Mesothelial cell of epicardium (in vitro differentiated cells): ENCODE results near the gene B4GALT4. TPM values are rescaled to one million over a fixed set of nuclear protein-coding genes. Genes with fewer than 3 reads are reported as not detected.

Source experiments
- DNase-seq, 2 experiments: peaks; one replicate each; pipeline ENCODE4 v3.0.0; 2021; ENCODE audit warnings: low spot score in 2 of 2; ENCODE audit not compliant: unreplicated experiment in 2 of 2
- H3K27ac Mint-ChIP-seq: 2 replicates; pipeline ENCODE4 v1.8.0; 2021; ENCODE audit warnings: mixed read lengths
- H3K27me3 Mint-ChIP-seq: 2 replicates; pipeline ENCODE4 v1.8.0; 2021; ENCODE audit warnings: low read depth, mixed read lengths
- H3K36me3 Mint-ChIP-seq: 2 replicates; pipeline ENCODE4 v1.8.0; 2021; ENCODE audit warnings: mixed read lengths
- H3K4me1 Mint-ChIP-seq: 2 replicates; pipeline ENCODE4 v1.8.0; 2021; ENCODE audit warnings: mixed read lengths
- H3K4me3 Mint-ChIP-seq: 2 replicates; pipeline ENCODE4 v1.8.0; 2021; ENCODE audit warnings: mild to moderate bottlenecking, moderate library complexity, mixed read lengths
- H3K9me3 Mint-ChIP-seq: 2 replicates; pipeline ENCODE4 v1.8.0; 2021; ENCODE audit warnings: mixed read lengths
- CTCF ChIP-seq: fragments of 200-600 bp; sonication (generic); IDR thresholded peaks from one replicate; pipeline ENCODE4 v1.5.0; 2021; ENCODE audit warnings: antibody characterized with exemption; ENCODE audit not compliant: unreplicated experiment
- total RNA-seq: library from RNA; stranded (reverse); gene quantifications from 3 replicates; pipeline ENCODE4 v1.2.1, GENCODE V29; 2021

The B4GALT4 gene
- total RNA-seq, 1 donor from 2014 or later: 23.1 TPM

DNA sequence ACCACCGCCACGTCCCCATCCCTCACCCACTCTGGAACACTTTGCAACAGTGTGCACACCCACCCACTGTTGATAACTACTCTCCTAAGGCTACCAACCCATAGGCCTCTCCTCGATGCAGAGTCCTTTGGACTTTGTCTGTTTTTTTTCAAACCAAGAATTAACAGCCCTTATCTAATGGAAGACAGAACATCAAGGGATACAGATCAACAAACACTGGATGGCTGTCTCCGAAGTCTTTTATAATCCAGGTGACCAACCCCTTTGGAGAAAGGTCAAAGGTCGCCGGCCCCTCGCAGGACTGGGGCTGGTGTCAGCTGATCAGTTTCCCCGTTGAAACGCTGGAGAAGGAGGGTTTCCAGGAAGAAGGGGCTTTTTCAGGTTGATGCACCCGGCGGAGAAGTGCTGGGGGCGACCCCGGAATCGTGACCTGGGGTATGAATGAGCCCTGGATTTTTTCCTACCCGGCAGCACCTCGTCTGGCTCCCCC, 532 bp downstream of the B4GALT4 start:
- Mint-ChIP-seq H3K36me3 (peaks cover 13% of the 10 kb centered on the region), H3K4me1 (peaks cover 18% of the 10 kb centered on the region), H3K9me3 (no peaks in the 10 kb centered on the region), H3K4me3 (peak overlapping the region; percentile 72), H3K27me3 (no peaks in the 10 kb centered on the region), H3K27ac (peak overlapping the region; percentile 87)
- TF ChIP-seq CTCF: no peak
- DNase-seq: no peak

DNA sequence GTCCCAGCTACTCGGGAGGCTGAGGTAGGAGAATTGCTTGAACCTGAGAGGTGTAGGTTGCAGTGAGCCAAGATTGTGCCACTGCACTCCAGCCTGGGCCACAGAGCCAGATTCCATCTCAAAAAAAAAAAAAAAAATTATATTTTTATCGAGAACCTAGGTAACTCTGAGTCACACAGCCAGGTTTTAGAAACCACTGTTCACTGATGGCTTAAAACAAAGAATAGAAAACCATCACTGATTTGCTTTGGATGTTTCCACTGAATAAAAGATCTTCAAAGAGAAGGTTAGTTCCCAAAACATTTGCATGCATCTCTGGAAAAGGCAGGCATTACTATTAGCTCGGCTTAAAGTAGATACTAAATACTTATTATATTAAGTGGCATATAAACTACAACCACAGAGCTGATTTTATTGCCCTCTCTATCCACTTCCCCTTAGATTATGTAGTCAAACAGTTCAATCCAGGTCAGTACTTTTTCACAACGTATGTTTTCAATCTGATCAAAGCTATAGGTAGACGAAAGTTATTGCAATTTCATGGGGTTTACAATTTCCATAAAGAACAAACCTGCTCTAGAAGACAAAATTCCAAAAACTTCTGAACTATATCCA, 1.4 kb downstream of the B4GALT4 start:
- no peak for DNase-seq
- Mint-ChIP-seq H3K36me3 (peaks cover 20% of the 10 kb centered on the region), H3K4me1 (peaks cover 18% of the 10 kb centered on the region), H3K4me3 (peak overlapping the region; percentile 72), H3K27ac (peak overlapping the region; percentile 87), H3K9me3 (no peaks in the 10 kb centered on the region), H3K27me3 (no peaks in the 10 kb centered on the region)
- TF ChIP-seq CTCF: no peak

- TF ChIP-seq CTCF: no peak
- Mint-ChIP-seq H3K4me1 (peaks cover 11% of the 10 kb centered on the region), H3K27me3 (no peaks in the 10 kb centered on the region), H3K4me3 (no peak overlapping the region), H3K36me3 (peaks cover 23% of the 10 kb centered on the region), H3K27ac (no peak overlapping the region), H3K9me3 (no peaks in the 10 kb centered on the region)
- DNase-seq: no peak
These were observed 2.3 kb downstream of the B4GALT4 start for GRCh38 chr3:119238363-119238762.

DNA sequence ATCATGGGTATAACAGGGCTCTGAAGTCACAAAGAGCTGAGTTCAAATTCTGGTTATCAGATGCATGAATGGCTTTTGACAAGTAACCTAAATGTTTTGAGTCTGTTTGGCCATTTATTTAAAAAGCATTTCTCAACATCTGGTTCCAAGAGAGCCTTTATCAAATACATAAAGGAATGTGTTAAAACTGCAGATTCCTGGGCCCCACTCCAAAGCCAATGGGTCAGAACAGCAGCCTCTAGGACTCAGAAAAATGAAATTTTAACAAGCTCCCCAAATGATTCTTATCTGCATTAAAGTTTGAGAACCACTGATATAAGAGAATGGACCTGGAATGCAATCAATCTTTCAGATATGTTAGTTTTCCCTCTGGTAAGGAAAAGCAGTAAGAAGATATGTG, 3.4 kb downstream of the B4GALT4 start:
- no peak overlapping the region for H3K4me3 Mint-ChIP-seq
- peaks cover 11% of the 10 kb centered on the region for H3K4me1 Mint-ChIP-seq
- H3K27ac Mint-ChIP-seq: no peak overlapping the region
- peaks cover 26% of the 10 kb centered on the region for H3K36me3 Mint-ChIP-seq
- no peaks in the 10 kb centered on the region for H3K9me3 Mint-ChIP-seq
- H3K27me3 Mint-ChIP-seq: no peaks in the 10 kb centered on the region
- no peak for TF ChIP-seq CTCF
- no peak for DNase-seq

GRCh38 chr3:119236756-119237155, 3.9 kb downstream of the B4GALT4 start:
- no peak overlapping the region for H3K27ac Mint-ChIP-seq
- no peaks in the 10 kb centered on the region for H3K27me3 Mint-ChIP-seq
- no peak for TF ChIP-seq CTCF
- no peaks in the 10 kb centered on the region for H3K9me3 Mint-ChIP-seq
- peaks cover 26% of the 10 kb centered on the region for H3K36me3 Mint-ChIP-seq
- DNase-seq: no peak
- H3K4me3 Mint-ChIP-seq: no peak overlapping the region
- H3K4me1 Mint-ChIP-seq: peaks cover 11% of the 10 kb centered on the region
